Midbrain (tissue), 1 donor: ENCODE data around the gene ACBD6.
"Not testable (repeated sequence)": the region's sequence is repeated elsewhere in the genome, so short reads cannot be mapped to it uniquely, and the experiment has no call there.

ENCODE experiments used
- DNase-seq: peaks from one replicate; lab custom pipeline; 2025; lab: John Stamatoyannopoulos, UW

ACBD6 gene

GRCh38 chr1:180415985-180416633 lies 86.3 kb downstream of the ACBD6 start:
- DNase-seq = no peak

- DNase-seq = no peak
These were observed 87.0 kb downstream of the ACBD6 start for GRCh38 chr1:180415236-180415848.

DNA sequence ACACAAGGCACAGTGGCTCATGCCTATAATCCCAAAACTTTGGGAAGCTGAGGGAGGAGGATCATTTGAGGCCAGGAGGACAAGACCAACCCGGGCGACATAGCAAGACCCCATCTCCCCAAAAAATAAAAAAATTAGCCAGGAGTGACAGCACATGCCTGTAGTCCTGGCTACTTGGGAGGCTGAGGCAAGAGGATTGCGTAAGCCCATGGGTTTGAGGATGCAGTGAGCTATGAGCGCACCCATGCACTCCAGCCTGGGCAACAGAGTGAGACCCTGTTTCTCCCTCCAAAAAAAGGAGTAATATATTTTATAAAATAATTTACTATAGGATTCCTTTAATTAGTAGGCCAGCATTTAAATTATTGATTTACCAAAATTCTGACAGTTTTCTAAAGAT lies 89.8 kb downstream of the ACBD6 start:
- DNase-seq = no peak

- DNase-seq = not testable (repeated sequence)
These were observed 94.2 kb downstream of the ACBD6 start for GRCh38 chr1:180408128-180408527.

GRCh38 chr1:180407051-180407450 lies 95.3 kb downstream of the ACBD6 start:
- DNase-seq = no peak

DNA sequence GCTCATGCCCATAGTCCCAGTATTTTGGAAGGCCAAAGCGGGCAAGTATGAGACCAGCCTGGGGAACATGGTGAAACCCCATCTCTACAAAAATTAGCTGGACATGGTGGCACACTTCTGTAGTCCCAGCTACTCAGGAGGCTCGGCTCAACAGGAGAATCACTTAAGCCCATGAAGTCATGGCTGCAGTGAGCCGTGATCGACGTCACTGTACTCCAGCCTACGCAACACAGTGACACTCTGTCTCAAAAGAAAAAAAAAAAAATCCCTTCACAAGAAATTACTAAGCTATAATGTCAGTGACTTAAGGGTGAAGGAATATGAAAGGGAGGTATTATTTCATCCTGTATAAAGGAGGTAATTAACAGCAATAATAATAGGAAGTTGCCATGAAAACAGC lies 99.8 kb downstream of the ACBD6 start:
- DNase-seq = no peak

- DNase-seq = no peak
These were observed 100.4 kb downstream of the ACBD6 start for GRCh38 chr1:180402001-180402400.

DNA sequence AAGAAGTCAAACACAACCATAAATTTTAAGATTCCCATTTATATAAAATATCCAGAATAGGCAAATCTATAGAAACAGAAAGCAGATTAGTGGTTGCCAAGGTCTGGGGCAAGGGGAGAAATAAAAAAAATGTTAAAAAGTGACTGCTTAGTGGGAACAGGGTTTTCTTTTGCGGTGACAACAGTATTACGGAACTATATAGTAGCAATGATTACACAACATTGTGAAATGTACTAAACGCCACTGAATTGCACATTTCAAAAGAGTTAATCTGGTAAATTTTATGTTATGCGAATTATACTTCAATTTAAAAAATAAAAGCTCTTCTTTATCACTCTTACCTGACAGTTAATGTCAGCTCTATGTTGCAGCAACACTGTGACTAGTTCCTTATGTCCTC lies 105.2 kb downstream of the ACBD6 start:
- DNase-seq = no peak

DNA sequence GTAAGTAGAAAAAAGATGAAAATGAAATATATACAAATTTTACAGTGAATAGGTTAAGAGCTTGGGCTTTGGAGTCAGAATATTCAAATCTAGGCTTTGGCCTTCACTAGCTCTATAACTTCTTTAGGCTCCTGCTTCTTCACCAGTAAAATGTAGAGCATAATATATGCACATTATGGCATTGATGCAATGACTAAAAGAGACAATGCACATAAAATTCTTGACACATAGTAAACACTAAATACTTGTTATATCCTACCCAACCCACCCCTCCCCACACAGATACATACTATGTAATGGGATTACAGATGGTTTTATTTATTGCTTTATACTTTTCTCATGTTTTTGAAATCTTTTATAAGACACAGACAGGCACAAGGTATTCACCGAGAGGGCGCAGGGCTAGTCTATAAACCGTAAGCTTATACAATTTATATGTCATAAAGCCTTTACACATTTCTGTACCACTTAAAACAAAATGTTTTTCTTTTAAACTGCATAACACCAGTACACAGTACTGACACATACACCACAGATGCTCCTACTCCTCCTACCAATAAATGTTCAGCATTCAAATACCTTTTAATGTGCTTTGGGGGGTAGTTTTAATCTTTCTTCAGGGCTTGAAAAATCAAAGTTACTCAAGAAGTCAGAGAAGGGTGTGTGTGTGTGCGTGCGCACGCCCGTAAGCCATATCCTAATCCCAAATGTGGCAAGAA lies 109.8 kb downstream of the ACBD6 start:
- DNase-seq = no peak

- no peak for DNase-seq
These were observed 110.4 kb downstream of the ACBD6 start for GRCh38 chr1:180392020-180392419.

- DNase-seq = no peak
These were observed 115.0 kb downstream of the ACBD6 start for GRCh38 chr1:180387413-180387812.

DNA sequence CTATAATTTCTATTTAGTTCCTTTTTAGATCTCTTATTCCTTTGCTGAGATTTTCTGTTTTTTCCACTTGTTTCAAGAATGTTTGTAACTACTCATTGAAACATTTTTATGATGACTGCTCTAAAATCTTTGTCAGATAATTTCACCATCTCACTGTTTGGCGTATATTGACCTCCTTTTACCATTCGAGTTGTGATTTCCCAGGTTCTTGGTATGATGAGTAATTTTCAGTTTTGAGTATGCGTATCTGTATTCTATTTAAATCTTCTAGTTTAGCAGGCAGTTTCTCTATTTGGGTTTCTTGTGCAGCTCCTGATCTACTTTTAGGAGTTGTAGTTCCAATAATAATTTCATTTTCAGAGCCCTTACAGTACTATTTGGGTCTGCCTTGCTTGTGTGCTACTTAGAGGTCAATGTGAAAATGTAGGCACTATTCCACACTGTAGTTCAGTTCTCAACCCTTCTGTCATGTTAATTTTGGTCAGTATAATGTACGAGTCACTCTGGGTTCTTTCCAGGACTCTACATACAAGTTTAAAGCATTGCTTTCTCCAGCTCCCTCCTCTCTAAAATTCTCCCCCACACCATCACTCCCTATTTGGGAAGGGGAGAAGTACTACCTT lies 115.5 kb downstream of the ACBD6 start:
- no peak for DNase-seq

GRCh38 chr1:180385144-180385543 lies 117.2 kb downstream of the ACBD6 start:
- no peak for DNase-seq

DNA sequence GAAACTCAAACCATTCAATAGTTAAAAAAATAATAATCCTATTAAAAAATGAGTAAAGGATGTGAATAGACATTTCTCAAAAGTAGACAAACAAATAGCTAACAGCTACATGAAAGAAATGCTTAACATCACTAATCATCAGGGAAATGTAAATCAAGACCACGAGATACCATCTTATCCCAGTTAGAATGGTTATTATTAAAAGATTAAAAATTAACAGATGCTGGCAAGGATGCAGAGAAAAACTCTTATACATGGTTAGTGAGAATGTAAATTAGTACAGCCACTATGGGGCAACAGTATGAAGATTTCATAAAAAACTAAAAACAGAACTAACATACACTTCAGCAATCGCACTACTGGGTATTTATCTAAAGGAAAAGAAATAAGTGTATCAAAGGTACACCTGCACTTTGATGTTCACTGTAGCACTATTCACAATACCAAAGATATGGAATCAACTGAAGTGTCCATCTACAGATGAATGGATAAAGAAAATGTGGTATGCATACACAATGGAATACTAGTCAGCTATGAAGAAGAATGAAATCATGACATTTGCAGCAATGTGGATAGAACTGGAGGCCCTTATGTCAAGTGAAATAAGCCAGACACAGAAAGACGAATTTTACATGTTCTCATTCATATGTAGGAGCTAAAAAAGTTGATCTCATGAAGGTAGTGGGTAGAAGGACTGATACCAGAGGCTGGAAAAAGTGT lies 117.9 kb downstream of the ACBD6 start:
- no peak for DNase-seq

DNA sequence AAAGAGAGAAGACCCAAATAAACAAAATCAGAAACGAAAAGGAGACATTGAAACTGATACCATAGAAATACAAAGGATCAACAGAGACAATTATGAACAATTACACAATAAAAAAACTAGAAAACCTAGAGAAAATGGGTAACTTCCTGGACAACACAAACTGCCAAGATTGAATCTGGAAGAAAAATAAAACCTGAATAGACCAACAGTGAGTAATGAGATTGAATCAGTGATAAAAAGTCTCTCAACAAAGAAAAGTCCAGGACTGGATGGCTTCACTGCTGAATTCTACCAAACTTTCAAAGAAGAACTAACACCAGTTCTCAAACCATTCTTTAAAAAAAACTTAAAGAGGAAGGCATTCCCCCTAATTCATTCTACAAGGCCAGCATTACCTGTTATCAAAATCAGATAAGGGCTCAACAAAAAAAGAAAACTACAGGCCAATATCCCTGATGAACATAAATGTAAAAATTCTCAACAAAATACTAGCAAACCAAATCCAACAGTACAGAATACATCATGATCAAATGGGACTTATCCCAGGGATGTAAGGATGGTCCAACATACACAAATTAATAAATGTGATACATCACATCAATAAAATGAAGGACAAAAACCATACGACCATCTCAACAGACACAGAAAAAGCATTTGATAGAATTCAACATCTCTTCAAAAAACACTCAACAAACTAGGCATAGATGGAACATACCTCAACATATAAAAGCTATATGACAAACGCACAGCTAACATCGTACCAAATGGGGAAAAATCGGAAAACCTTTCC lies 119.9 kb downstream of the ACBD6 start:
- DNase-seq = no peak

- no peak for DNase-seq
These were observed 121.2 kb downstream of the ACBD6 start for GRCh38 chr1:180381184-180381580.

- no peak for DNase-seq
These were observed 121.9 kb downstream of the ACBD6 start for GRCh38 chr1:180380259-180381183.

DNA sequence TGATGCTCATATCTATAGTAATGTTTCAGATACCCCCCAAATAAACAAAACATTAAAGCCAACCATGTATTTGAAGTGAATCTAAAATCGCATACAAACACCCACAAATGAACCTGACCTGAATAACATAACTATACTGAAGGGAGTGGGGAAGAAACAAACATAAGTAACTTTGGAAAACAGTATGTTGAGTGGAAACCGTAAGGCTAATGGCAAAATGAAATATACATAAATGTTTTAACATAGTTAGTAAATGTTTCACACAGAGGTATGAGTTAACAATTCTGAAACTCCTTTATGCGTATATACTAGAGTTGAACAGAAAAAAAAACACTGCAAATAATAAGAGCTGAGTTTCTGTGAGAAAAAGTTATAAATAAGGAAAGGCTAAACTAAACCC lies 125.6 kb downstream of the ACBD6 start:
- no peak for DNase-seq

- no peak for DNase-seq
These were observed 126.1 kb downstream of the ACBD6 start for GRCh38 chr1:180376253-180376652.

- no peak for DNase-seq
These were observed 129.6 kb downstream of the ACBD6 start for GRCh38 chr1:180372728-180373127.
